GM12878 (cell line): Measurements from ENCODE around the gene DDX24. TPM values are rescaled to one million over a fixed set of nuclear protein-coding genes. Genes with fewer than 3 reads are reported as not detected.

ENCODE experiments used
- ATAC-seq: fragments of 200-7000 bp; cut with Tn5 transposase; 3 replicates; pipeline ENCODE4 v1.9.1; 2020; ENCODE audit warnings: mild to moderate bottlenecking, moderate library complexity
- BruUV-seq: library from RNA; stranded (reverse); fragments of 400-500 nt; replicated peaks from 2 replicates; lab custom pipeline; 2021; lab: Mats Ljungman, UMichigan
- CTCF ChIA-PET: fragments of 300-600 bp; sonication (Branson Sonifier 250); formaldehyde crosslinking; extraction: SDS; loops from one replicate; lab custom pipeline; 2021; ENCODE audit warnings: inconsistent platforms; lab: Yijun Ruan, JAX
- POLR2A ChIA-PET: fragments of 350-600 bp; formaldehyde crosslinking; extraction: SDS; loops from one replicate; lab custom pipeline; 2021; ENCODE audit warnings: inconsistent platforms; lab: Charles Lee
- RAD21 ChIA-PET: fragments of 300-600 bp; sonication (Branson Sonifier 250); formaldehyde crosslinking; loops from one replicate; lab custom pipeline; 2023; ENCODE audit warnings: antibody characterized with exemption; ENCODE audit not compliant: unreplicated experiment; lab: Charles Lee
- SMC1A ChIA-PET: fragments of 300-600 bp; sonication (Branson Sonifier 250); formaldehyde crosslinking; loops from one replicate; lab custom pipeline; 2023; ENCODE audit not compliant: unreplicated experiment, uncharacterized antibody; lab: Charles Lee
- DNase-seq: peaks from one replicate; pipeline ENCODE4 v3.0.0-alpha.2; 2011; ENCODE audit warnings: low read depth, low spot score
- FAIRE-seq: peaks from 3 replicates; lab custom pipeline; 2011; peaks lifted over from hg19 to GRCh38; lab: Jason Lieb, UNC
- H2AFZ ChIP-seq: 2 replicates; pipeline ENCODE4 v1.6.0; 2011; ENCODE audit warnings: low read depth, low read length, control low read depth; ENCODE audit not compliant: control insufficient read depth
- H3K27ac ChIP-seq: 2 replicates; pipeline ENCODE4 v1.5.1; 2011; ENCODE audit warnings: control low read depth; ENCODE audit not compliant: control insufficient read depth, insufficient read depth
- H3K27me3 ChIP-seq, 2 experiments: replicated peaks in 1 of 2; 2 replicates each; pipeline versions ENCODE4 v1.6.0 to v1.6.1; 2011; ENCODE audit warnings: low read length in 1 of 2; ENCODE audit not compliant: control insufficient read depth in 2 of 2, insufficient read depth in 2 of 2
- H3K36me3 ChIP-seq, 2 experiments: 2 replicates each; pipeline ENCODE4 v1.5.1; 2011; ENCODE audit warnings: low read length in 1 of 2; ENCODE audit not compliant: control insufficient read depth in 2 of 2, insufficient read depth in 2 of 2
- H3K4me1 ChIP-seq: 2 replicates; pipeline ENCODE4 v1.6.1; 2011; ENCODE audit warnings: mild to moderate bottlenecking, low read length, moderate library complexity, mixed read lengths; ENCODE audit not compliant: control insufficient read depth, insufficient read depth
- H3K4me2 ChIP-seq: 2 replicates; pipeline ENCODE4 v1.6.0; 2011; ENCODE audit warnings: control low read depth; ENCODE audit not compliant: control insufficient read depth, insufficient read depth
- H3K4me3 ChIP-seq: fragments of 200-600 bp; sonication (generic); 2 replicates; pipeline ENCODE4 v1.5.1; 2016
- H3K79me2 ChIP-seq: 2 replicates; pipeline ENCODE4 v1.6.0; 2011; ENCODE audit warnings: low read length; ENCODE audit not compliant: control insufficient read depth, insufficient read depth
- H3K9ac ChIP-seq: 2 replicates; pipeline ENCODE4 v1.8.0; 2011; ENCODE audit warnings: low read length, control low read depth, mixed read lengths; ENCODE audit not compliant: control insufficient read depth, insufficient read depth
- H3K9me3 ChIP-seq: replicated peaks from 3 replicates; pipeline ENCODE4 v1.5.1; 2011; ENCODE audit warnings: mild to moderate bottlenecking, low read length; ENCODE audit not compliant: control insufficient read depth, insufficient read depth
- H4K20me1 ChIP-seq: 2 replicates; pipeline ENCODE4 v1.6.0; 2011; ENCODE audit not compliant: control insufficient read depth, insufficient read depth
- GABPA ChIP-seq: IDR thresholded peaks from 2 replicates; pipeline ENCODE4 v1.6.1; 2014; ENCODE audit warnings: antibody characterized with exemption, low read depth, mild to moderate bottlenecking, inconsistent platforms
- POLR2A ChIP-seq: IDR thresholded peaks from 2 replicates; pipeline ENCODE4 v1.6.1; 2011; ENCODE audit warnings: low read depth, mild to moderate bottlenecking, low read length
- SUZ12 ChIP-seq: fragments of 200-600 bp; sonication (generic); IDR thresholded peaks from one replicate; pipeline ENCODE4 v1.6.1; 2018; ENCODE audit warnings: antibody characterized with exemption, mild to moderate bottlenecking; ENCODE audit not compliant: unreplicated experiment
- ZBED1 ChIP-seq: IDR thresholded peaks from 2 replicates; pipeline ENCODE4 v1.6.1; 2016; ENCODE audit warnings: borderline replicate concordance
- ZNF274 ChIP-seq: IDR thresholded peaks from one replicate; pipeline ENCODE4 v1.8.0; 2011; ENCODE audit not compliant: insufficient read length, insufficient read depth
- WGBS: methylation state at CpG from one replicate; pipeline ENCODE4 v1.1.6; 2016; ENCODE audit warnings: low lambda C conversion rate; ENCODE audit not compliant: insufficient replicate concordance, insufficient coverage; ENCODE audit errors: missing lambda C conversion rate; 5-methylcytosine and 5-hydroxymethylcytosine counted together
- in situ Hi-C: fragments of 300-500 bp; cut with MboI; formaldehyde crosslinking; loops from 9 replicates; pipeline ENCODE4 v1.14.3; 2018; ENCODE audit warnings: mixed read lengths
- intact Hi-C: fragments of 100-400 bp; cut with micrococcal nuclease; formaldehyde crosslinking; loops from one replicate; pipeline ENCODE4 v1.14.2; 2022; ENCODE audit not compliant: unreplicated experiment
- polyA plus RNA-seq, 11 experiments: library from polyadenylated mRNA; depleted of rRNA in 4 of 11; unstranded in 6 of 11; stranded (reverse) in 5 of 11; fragments of >200 nt; fragmentation: Nextera tagmentation in 4 of 11; fragmentation: Illumina TruSeq in 1 of 11; extraction: Ambion mirVana in 4 of 11; extraction: Trizol in 1 of 11; gene quantifications; 1 replicate in 1 of 11; 2 replicates in 10 of 11; pipeline versions ENCODE4 v1.2.1 to v1.2.3, GENCODE V29; 2011 to 2016; ENCODE audit warnings: inconsistent platforms in 2 of 11, missing spikeins in 2 of 11, low read depth in 1 of 11
- total RNA-seq, 4 experiments: library from RNA; depleted of rRNA in 3 of 4; stranded (reverse); fragments of >200 nt in 3 of 4; fragmentation: Illumina TruSeq in 1 of 4; extraction: Trizol in 1 of 4; gene quantifications; 2 replicates each; pipeline versions ENCODE4 v1.2.1 to v1.2.3, GENCODE V29; 2013 to 2021
- TF ChIP-seq, protein P1 (sequence below): IDR thresholded peaks from 2 replicates; pipeline ENCODE4 v1.6.1; 2012; ENCODE audit warnings: improper control_type of control experiment, low read depth, low read length; ENCODE audit not compliant: insufficient replicate concordance

The DDX24 gene
- total and polyA plus RNA-seq, 10 of the 15 experiments (the other 5 are each of a cell fraction or from before 2014, with no cell fraction given) = 137 to 266 (median 184) TPM

GRCh38 chr14:94044476-94045091 is 36.4 kb downstream of the DDX24 start:
- H3K36me3 ChIP-seq = peaks cover 10 to 15% of the 10 kb centered on the region in 2 experiments; a peak in 3 of 4 replicates
- H3K9ac ChIP-seq = no peak overlapping the region
- no peaks in the 10 kb centered on the region for H3K4me1 ChIP-seq
- intact Hi-C loops (no loop called here), in situ Hi-C loops (no loop called here)
- H3K9me3 ChIP-seq = no peaks in the 10 kb centered on the region
- SMC1A ChIA-PET = interaction anchor here (0.7 kb wide), 1 partner anchor 190 kb away, joined by 3 read pairs; no protein-coding TSS in a partner anchor
- H2AFZ ChIP-seq = no peak overlapping the region
- no peak overlapping the region for H3K27ac ChIP-seq
- CTCF ChIA-PET = interaction anchor here (1.0 to 1.7 kb wide), 2 partner anchors 9 to 87 kb away, joined by 3 read pairs; no protein-coding TSS in a partner anchor
- WGBS = 96% methylated on average over 20 of the region's 20 CpGs
- no peak for FAIRE-seq
- no peak for DNase-seq
- POLR2A ChIA-PET = no interaction called here
- ATAC-seq = no peak
- no peaks in the 10 kb centered on the region for H4K20me1 ChIP-seq
- RAD21 ChIA-PET = interaction anchor here (2.6 kb wide), 1 partner anchor 92 kb away, joined by 6 read pairs; no protein-coding TSS in a partner anchor
- H3K4me2 ChIP-seq = no peak overlapping the region
- BruUV-seq = no TSS peak
- H3K4me3 ChIP-seq = no peak overlapping the region
- TF ChIP-seq ZBED1 = no peak
- TF ChIP-seq POLR2A = 0 out of 2 replicates have a peak, but pooled peaks have one; percentile 38
- H3K27me3 ChIP-seq = no peaks in the 10 kb centered on the region
- no peaks in the 10 kb centered on the region for H3K79me2 ChIP-seq

GRCh38 chr14:94043756-94044475 is 37.1 kb downstream of the DDX24 start:
- Histone ChIP-seq H3K9ac (no peak overlapping the region), H2AFZ (no peak overlapping the region), H3K9me3 (no peaks in the 10 kb centered on the region), H3K4me1 (no peaks in the 10 kb centered on the region), H3K4me3 (no peak overlapping the region), H3K36me3 (peaks cover 10% of the 10 kb centered on the region in 2 experiments; a peak in 3 of 4 replicates), H3K27ac (no peak overlapping the region), H3K4me2 (no peak overlapping the region), H3K79me2 (no peaks in the 10 kb centered on the region), H4K20me1 (no peaks in the 10 kb centered on the region), H3K27me3 (no peaks in the 10 kb centered on the region)
- DNase-seq (no peak), ATAC-seq (no peak), FAIRE-seq (no peak)
- in situ Hi-C loops = no loop called here
- ChIA-PET POLR2A (no interaction called here), CTCF (interaction anchor here (1.7 kb wide), 1 partner anchor 88 kb away, joined by 3 read pairs; no protein-coding TSS in a partner anchor), RAD21 (interaction anchor here (2.6 kb wide), 1 partner anchor 93 kb away, joined by 6 read pairs; no protein-coding TSS in a partner anchor), SMC1A (interaction anchor here (0.7 kb wide), 1 partner anchor 189 kb away, joined by 3 read pairs; no protein-coding TSS in a partner anchor)
- intact Hi-C loops = no loop called here
- WGBS = 95% methylated on average over 14 of the region's 14 CpGs
- BruUV-seq = no TSS peak
- no peak for TF ChIP-seq ZNF274
- TF ChIP-seq GABPA = no peak
- no peak for TF ChIP-seq SUZ12
- TF ChIP-seq, protein P1, sequence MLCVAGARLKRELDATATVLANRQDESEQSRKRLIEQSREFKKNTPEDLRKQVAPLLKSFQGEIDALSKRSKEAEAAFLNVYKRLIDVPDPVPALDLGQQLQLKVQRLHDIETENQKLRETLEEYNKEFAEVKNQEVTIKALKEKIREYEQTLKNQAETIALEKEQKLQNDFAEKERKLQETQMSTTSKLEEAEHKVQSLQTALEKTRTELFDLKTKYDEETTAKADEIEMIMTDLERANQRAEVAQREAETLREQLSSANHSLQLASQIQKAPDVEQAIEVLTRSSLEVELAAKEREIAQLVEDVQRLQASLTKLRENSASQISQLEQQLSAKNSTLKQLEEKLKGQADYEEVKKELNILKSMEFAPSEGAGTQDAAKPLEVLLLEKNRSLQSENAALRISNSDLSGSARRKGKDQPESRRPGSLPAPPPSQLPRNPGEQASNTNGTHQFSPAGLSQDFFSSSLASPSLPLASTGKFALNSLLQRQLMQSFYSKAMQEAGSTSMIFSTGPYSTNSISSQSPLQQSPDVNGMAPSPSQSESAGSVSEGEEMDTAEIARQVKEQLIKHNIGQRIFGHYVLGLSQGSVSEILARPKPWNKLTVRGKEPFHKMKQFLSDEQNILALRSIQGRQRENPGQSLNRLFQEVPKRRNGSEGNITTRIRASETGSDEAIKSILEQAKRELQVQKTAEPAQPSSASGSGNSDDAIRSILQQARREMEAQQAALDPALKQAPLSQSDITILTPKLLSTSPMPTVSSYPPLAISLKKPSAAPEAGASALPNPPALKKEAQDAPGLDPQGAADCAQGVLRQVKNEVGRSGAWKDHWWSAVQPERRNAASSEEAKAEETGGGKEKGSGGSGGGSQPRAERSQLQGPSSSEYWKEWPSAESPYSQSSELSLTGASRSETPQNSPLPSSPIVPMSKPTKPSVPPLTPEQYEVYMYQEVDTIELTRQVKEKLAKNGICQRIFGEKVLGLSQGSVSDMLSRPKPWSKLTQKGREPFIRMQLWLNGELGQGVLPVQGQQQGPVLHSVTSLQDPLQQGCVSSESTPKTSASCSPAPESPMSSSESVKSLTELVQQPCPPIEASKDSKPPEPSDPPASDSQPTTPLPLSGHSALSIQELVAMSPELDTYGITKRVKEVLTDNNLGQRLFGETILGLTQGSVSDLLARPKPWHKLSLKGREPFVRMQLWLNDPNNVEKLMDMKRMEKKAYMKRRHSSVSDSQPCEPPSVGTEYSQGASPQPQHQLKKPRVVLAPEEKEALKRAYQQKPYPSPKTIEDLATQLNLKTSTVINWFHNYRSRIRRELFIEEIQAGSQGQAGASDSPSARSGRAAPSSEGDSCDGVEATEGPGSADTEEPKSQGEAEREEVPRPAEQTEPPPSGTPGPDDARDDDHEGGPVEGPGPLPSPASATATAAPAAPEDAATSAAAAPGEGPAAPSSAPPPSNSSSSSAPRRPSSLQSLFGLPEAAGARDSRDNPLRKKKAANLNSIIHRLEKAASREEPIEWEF = no peak
